HG02885 (cell line): Measurements from ENCODE around the gene RDH16.
"Not testable (repeated sequence)": the region's sequence is repeated elsewhere in the genome, so short reads cannot be mapped to it uniquely, and the experiment has no call there.

ENCODE experiments used
- ATAC-seq: cut with Tn5 transposase; IDR thresholded peaks from one replicate; pipeline ENCODE4 v1.9.1; 2021; ENCODE audit warnings: mild to moderate bottlenecking; ENCODE audit not compliant: unreplicated experiment, poor library complexity

RDH16 gene

DNA sequence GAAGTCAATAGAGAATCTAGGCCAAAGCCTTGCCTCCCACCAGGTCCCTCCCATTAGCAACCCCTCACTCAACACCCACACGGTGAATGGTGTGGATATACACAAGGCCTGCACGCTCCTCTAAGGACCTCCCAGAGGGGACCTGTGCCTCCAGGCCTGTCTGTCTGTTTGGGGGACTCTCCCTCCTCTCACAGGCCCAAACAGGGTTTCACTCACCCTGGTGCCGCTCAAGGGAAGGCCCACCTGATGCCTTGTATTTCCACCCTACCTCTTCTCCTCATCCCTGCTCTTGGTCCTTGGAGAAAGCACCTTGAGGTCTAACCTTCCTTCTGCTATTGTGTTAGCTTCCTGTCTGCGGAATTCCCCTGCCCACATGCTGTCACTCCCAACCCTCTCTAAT is 27.6 kb downstream of the RDH16 start:
- ATAC-seq: no peak

DNA sequence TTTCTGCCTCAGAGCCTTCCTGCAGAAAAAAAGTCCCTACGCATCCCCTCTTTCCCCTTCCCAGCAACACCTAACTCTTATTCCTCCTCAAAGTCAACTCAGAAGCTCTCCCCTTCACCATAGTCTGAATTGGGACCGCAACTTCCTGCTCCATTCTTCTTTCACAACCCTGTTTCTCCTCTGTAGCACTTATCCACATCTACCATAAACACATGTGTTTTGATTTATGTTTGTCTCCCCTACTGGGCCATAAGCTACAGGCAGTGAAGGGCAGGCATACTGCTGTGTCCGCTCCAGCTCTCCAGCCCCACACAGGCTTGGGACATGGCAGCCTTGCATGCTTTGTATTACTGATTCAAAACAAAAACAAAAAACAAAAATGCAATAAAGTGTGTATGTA is 29.1 kb downstream of the RDH16 start:
- ATAC-seq: no peak

DNA sequence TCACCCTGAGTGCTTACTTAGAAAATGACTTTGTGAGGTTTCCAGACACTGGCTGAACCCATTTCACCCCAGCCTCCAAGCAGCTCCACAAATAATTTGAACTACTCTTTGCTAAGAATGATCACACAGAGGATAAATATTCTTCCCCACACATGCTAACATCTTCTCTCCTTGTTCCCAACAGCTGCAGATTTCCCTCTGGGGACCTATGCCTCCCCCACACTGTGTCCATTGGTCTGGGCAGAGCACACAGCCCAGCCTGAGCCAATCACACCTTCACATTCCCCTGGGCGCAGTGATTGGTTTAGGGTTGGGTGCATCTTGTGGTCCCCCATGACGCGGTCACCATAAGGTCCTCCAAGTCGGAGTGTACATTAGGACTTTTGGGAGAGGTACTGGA is 30.1 kb downstream of the RDH16 start:
- no peak for ATAC-seq

DNA sequence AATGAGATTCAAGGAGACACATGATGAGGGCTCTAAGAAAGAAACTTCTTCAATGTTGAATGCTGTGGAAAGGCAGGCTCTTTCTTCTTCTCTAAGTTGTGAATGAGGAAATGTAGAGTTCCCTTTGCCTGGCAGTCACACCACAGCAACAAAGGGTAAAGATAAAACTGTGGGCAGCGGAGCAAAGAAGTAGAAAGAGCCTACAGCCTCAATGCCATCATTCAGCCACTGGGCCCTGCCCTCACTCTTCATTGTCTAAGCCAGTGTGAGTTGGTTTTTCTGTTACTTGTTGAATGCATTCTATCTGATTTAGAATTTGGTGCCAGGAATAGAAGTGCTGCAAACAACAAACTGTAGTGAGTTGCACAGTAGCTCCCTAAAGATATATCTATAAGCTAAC is 35.4 kb downstream of the RDH16 start:
- ATAC-seq: no peak

DNA sequence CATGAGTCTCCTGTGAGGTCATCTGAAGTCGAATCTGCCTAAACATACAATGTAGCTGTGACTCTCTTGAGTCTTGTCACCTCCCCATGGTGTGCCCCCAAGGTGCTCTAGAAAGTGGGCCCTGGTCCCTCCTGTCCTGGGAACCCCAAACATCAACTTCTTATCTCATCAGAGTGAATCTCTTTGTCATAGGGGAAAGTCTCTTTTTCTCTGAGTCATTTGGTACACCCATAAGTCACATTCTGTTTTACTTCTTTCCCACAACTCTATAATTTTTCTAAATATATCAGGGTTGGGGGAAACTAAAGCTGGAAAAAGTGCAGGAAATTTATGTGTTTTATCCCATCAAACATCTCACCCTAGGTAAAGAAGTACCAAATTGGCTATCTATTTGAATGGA is 36.1 kb downstream of the RDH16 start:
- no peak for ATAC-seq

DNA sequence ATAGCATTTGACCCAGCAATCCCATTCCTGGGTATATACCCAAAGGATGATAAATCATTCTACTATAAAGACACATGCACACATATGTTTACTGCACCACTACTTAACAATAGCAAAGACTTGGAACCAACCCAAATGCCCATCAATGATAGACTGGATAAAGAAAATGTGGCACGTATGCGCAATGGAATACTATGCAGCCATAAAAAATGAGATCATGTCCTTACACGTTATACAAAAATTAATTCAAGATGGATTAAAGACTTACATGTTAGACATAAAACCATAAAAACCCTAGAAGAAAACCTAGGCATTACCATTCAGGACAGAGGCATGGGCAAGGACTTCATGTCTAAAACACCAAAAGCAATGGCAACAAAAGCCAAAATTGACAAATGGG is 39.3 kb downstream of the RDH16 start:
- not testable (repeated sequence) for ATAC-seq

DNA sequence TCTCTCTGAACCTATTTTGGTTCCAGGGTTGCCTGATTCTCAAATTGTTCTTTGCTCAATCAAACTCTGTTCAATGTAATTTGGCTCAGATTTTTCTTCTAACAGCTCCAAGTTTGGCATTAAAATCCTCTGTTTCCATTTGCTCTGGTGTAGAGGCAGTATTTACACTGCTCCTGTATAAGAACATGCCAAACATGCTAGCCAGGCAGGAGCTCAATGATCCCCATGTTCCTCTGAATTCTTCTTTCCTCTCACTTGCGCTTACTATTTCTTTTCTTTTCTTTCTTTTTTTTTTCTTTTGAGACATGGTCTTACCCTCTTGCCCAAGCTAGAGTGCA is 40.4 kb downstream of the RDH16 start:
- no peak for ATAC-seq

DNA sequence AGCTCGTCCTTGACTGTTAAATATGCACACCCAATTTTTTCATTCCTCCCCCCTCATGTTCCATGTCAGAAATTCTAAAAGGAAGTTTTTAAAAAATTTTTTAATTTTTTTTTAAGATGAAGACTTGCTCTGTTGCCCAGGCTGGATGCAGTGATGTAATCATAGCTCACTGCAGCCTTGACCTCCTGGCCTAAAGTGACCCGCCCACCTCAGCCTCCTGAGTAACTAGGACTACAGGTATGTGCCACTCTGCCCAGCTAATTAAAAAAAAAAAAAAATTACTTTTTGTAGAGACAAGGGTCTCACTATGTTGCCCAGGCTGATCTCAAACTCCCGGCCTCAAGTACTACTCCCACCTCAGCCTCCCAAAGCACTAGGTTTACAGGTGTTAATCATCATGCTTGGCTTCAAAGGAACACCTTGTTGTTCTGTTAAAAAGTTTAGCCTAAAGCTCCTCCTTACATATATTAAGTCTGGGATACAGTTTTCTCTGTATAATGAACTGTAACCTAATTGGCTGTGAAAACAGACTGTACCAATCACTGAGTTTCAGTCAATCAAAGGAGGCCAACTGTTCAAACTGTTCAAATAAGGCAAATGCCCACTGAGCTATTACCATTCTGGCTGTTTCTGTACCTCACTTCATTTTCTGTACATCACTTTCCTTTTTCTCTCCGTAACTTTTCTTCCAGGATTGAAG is 41.0 kb downstream of the RDH16 start:
- no peak for ATAC-seq

DNA sequence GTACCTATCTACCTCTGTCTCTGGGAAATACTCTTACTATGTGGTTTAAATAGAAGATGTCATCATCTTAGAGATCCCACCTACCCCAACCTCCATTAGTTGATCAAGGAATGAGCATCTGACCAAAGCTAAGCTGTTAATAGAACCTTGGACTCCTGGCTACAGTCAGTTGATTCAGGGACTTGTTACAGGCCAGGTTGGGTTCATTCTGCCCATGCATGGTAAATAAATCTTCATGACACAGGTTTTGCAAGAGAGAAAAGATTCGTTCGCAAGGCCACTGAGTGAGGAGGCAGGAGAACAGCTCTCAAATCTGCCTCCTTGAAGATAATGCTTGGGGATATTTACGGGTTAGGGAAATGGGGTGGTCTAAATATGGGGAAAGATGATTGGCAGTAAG is 42.7 kb downstream of the RDH16 start:
- ATAC-seq: no peak

DNA sequence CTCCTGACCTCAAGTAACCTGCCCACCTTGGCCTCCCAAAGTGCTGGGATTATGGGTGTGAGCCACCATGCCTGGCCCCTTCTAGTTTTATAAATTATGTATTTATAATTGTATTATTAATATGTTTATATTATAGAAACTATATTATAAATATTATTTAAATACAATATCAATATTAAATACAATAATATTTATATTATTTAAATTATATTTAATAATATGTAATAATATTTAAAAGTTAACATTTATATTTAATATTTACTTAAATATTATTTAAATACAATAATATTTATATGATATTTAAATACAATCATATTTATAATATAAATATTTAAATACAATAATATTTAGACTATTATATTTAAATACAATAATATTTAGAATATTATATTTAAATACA is 43.2 kb downstream of the RDH16 start:
- ATAC-seq: no peak

DNA sequence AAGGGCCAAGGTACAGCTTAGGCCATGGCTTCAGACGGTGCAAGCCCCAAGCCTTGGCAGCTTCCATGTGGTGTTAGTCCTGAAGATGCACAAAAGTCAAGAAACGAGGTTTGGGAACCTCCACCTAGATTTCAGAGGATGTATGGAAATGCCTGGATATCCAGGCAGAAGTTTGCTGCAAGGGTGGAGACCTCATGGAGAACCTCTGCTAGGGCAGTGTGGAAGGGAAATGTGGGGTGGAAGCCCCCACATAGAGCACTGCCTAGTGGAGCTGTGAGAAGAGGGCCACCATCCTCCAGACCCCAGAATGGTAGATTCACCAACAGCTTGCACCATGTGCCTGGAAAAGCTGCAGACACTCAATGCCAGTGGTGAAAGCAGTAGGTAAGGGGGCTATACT is 48.0 kb downstream of the RDH16 start:
- ATAC-seq: not testable (repeated sequence)

DNA sequence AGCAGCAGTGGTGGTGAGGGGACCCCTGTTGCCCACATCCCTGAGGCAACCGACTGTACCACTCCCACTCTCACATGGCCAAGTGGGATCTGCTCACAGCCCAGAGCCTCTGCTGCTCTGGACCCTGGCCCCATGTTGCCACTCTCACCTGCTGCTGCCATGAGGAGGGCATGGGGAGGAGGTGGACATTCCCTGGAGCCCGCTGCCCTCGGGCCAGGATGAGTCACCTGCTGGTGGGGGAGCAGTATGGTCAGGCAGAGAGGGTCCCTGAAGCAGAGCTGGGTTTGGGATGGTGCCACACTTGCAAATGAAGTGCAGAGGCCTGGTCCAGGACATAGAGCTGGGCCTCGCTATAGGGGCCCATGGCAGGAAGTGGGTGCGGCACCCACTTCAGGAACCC is 49.3 kb downstream of the RDH16 start:
- ATAC-seq: no peak

DNA sequence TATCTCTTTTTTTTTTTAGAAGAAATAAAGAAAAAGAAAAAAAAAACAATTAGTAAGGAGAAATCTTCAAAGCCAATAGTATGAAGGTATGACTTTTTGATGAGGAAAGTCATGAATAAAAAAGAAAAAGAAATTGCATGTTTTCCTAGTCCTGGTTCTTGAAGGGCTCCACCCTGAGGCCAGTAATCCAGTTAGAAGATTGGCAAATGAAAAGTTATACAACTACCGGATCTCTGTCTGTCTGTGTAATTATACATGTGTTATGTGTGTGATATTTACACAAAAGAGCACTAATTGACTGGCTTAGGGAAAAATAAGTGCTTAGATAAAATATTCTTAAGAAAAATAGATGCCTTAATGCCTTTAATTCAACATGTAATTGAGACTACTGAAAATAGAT is 51.6 kb downstream of the RDH16 start:
- ATAC-seq: no peak

DNA sequence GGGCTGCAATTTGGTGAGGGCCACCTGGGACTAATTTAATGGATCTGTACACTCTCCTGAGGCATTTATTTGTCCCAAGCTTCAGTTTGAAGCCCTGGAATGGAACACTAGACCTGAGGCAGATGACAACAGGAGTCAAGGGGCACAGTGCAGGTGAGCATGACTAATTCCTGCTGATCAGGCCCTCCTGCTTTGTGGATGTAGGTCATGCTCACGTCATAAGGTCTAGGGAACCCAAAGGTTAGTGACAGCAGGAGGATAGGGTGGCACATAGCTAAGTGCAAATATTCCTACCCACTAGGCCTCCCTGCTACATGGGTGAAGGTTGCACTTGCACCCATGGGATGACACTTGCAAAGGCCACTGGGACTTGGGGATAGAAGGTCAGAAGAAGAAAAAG is 54.0 kb downstream of the RDH16 start:
- ATAC-seq: no peak
